HG03196 (cell line): ENCODE data around the gene AKR7A3.
"Not testable (repeated sequence)": the region's sequence is repeated elsewhere in the genome, so short reads cannot be mapped to it uniquely, and the experiment has no call there.

ENCODE experiments used
- ATAC-seq: cut with Tn5 transposase; IDR thresholded peaks from one replicate; pipeline ENCODE4 v1.9.1; 2021; ENCODE audit not compliant: unreplicated experiment

The AKR7A3 gene

DNA sequence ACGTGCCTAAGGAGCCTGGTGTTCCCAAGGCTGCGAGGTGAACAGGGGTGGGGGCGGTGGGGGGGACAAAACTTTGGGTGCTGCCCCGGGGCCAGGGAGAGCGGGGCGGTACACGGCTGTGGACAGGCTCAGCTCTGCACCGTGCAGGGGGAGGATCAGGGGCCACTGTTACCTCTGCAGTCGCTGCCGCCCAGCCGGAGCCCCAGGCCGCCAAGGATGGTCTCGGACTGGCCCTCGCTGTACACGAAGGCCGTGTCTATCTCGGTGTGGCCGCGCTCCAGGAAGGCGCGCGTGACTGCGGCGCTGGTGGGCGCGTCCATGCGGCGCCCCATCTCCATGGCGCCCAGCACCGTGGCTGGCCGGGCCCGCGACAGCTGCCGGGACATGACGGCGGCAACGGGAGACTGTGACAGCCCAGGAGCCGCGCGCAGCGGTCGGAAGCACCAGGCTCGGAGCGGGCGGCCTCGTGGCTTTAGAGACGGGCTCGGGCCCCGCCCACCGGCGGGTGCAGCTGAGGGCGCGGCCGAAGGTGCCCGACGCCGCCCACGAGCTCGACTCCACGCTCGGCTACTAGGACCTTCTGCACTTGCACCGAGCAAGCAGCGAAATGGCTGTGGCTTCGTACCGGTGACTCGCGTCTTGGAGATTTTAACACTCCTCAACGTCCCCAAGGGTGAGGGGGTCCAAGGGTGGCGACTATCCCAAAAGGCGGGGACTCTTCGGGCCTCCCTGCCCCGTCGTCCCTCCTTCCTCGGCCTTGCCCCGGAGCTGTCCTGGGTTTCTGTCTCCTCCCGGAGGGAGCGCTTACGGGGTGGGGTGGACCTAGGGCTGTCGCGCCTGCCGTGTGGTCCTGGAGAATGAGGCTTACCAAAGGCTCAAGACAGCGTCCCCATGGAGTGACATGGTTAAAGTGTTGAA is at the start of gene AKR7A3:
Gene AKR7A3, minus strand, starts transcription at position 447 of the 918 bp plus-strand sequence. Its CDS starts 61 bp downstream, at position 386.
- not testable (repeated sequence) for ATAC-seq

DNA sequence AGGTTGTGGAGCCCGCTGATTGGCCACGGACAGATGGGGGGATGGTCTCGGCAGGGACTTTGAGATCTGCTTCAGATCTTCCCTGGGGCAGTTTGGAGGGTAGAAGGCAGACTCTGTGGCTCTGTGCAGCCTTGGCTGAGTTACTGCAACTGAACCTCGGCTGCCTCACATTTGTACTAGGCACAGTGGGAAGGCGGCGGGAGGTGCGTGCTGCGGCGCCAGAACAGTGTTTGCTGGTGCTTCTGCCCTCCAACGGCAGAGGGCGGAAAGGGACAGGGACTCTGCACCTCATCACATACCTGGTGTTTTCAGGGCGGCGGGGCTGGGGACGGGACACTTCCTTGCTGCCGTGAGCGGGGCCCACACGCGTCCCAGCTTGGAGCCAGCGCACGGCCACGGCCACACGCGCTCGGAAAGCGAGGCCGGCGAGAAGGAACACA is 49.8 kb upstream of the AKR7A3 start:
- ATAC-seq: no peak

DNA sequence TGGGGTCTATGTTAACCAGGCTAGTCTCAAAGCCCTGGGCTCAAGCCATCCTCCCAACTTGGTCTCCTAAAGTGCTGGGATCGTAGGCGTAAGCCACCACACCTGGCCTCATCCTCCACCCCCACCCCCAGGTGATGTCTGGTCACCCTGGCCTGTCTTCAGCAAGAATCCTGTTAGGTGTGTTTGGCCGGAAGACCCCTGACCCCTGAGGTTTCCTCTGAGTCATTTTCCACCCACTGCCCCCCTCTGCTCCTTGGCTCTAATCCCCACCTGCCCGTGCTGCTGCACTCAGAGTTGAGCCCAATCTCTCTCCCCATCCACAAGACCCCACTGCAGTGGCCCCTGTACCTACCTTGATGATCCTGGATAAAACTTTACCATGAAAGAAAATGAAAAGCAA is 48.7 kb upstream of the AKR7A3 start:
- no peak for ATAC-seq

GRCh38 chr1:19336543-19336942 is 48.0 kb upstream of the AKR7A3 start:
- ATAC-seq: no peak

GRCh38 chr1:19333587-19334354 is 45.2 kb upstream of the AKR7A3 start:
- no peak for ATAC-seq

GRCh38 chr1:19332832-19333231 is 44.3 kb upstream of the AKR7A3 start:
- ATAC-seq: no peak

DNA sequence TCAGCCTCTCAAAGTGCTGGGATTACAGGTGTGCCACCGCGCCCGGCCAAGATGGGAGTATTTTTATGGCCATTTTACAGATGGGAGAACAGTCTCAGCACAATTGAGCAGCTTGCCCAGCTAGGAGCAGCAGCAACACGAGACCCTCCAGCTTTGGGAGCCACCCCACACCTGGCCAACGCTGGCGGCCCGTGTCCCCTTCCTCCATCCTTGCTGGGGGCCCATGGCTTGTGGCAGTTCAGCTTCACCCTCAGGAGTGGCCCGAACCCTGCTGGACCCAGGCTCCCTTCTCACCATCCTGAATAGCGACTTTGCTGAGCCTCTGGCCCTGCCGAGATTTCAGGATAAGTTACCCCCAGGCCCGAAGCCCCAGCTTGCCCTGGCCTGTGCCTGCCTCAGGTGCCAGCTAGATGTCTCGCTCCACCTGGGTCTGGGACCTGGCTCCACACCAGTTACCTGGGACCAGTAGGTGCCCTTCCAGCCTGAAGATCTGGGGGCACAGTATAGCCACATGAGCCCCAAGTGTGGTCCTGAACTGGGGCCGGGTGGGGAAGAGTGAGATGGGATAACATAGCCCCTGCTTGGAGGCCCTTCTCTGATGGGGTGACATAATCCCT is 42.8 kb upstream of the AKR7A3 start:
- ATAC-seq: no peak

DNA sequence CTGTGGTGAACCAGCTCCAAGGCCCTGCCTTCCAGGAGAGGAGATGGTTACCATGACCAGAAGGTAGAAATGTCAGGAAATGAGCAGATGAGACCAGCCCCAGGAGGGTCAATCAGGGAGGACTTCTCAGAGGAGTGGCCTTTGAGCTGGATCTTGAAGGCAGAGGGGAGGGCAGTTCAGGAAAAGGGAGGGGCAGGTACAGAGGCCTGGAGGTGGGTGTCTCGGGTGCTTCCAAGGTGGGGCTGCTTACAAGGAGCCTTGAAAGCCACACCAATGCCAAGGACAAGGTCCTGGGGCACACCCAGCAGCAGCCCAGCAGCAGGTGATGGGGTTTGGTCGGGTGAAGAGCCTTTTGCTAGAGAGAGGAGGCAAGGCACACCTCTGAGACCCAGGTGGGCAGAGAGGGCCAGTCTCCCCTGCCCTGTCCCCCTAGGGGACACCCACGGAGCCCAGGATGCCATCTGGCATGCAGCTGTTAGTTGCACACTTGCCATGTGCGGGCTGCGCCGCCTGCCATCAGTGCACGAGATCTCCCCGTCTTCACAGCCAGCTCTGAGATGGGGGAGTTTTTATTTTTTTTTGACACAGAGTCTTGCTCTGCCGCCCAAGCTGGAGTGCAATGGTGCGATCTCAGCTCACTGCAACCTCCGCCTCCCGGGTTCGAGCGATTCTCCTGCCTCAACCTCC is 42.0 kb upstream of the AKR7A3 start:
- ATAC-seq: no peak

DNA sequence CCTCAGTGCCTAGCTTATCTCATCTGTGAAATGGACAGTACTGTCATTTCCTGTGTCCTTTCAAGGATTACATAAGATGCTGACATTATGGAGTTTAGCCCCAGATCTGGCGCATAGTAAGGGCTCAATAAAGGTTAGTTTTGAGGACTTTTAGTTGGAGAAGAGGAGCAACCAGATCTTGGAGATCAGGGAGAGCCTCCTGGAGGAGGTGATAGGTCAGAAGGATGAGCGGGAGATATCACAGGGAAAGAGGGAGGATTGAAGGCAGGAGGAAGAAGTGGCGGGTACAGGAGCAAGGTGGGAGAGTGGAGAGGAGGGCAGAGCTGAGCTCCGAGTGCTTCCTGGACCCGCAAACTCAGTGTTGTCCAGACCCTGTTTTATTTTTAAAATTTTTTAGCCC is 41.0 kb upstream of the AKR7A3 start:
- no peak for ATAC-seq

- ATAC-seq: no peak
Observed at GRCh38 chr1:19329188-19329587, 40.6 kb upstream of the AKR7A3 start.

- no peak for ATAC-seq
Observed at GRCh38 chr1:19328486-19328885, 39.9 kb upstream of the AKR7A3 start.

DNA sequence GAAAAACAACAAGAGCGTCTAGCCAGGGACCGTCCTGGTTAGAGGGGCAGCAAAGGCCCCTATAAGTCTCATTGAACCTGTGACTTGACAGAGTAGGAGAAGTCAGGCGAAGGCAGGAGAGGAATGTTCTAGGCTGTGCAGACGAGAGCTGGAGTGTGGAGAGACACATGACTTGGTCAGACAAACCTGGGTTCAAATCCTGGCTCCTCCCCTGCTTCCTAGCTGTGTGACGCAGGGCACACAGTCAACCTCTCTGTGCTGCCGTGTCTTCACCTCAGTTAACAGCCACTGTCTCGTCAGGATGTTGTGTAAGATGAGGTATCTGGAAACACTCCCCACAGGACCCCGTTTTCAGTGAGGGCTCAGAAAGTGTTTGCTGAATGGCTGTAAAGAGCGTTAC is 39.2 kb upstream of the AKR7A3 start:
- no peak for ATAC-seq

DNA sequence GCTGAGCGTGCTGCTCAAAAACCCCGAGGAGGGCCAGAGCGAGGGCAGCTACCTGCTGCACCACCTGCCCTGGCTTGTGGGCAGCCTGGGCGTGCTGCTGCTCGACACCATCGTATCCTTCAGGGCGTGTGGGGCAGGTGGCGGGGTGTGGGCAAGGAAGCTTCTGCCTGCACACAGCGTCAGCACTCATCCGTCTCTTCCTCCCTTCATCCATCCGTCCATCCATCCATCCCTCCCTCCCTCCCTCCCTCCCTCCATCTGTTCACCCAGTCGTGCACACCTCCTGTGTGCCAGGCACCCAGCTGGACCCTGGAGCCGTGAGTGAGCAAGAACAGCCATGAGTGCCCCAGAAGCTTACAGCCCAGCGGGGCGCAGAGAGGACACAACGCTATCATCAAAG is 38.7 kb upstream of the AKR7A3 start:
- ATAC-seq: no peak

GRCh38 chr1:19326748-19327065 is 38.1 kb upstream of the AKR7A3 start:
- no peak for ATAC-seq

DNA sequence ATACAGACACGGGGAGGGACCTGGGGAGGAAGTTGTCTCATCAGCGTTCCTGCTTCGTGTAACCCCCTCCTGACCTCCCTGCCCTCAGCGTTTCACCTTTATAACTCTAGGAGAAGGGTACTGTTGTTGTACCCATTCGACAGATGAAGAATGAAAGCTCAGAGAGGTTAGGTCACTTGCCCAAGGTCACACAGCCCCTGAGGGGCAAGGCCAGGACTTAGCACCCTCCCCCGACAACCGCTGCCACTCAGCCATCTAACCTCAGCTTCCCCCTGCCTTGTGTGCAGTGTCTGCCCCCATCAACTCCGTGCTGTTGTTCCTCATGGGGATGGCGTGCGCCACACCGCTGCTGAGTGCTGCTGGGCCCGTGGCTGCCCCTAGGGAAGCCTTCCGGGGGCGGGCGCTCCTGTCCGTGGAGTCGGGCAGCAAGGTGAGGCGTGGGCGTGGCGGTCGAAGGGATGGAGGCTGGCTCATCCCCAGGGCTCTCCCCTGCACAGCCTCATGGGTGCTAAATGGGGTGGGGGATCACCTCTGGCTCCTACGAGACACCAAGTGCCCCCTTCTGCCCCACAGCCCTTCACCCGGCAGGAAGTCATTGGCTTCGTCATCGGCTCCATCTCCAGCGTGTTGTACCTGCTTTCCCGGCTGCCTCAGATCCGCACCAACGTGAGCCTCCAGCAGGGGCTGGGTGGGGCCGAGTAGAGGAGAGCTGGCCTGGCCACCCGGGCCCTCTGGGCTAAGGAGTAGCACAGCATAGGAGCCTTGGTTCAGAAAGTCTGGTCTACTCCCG is 37.6 kb upstream of the AKR7A3 start:
- ATAC-seq: no peak

- no peak for ATAC-seq
Observed at GRCh38 chr1:19325368-19325957, 36.9 kb upstream of the AKR7A3 start.

GRCh38 chr1:19324665-19324990 is 36.1 kb upstream of the AKR7A3 start:
- no peak for ATAC-seq

- ATAC-seq: no peak
Observed at GRCh38 chr1:19323987-19324664, 35.6 kb upstream of the AKR7A3 start.

- ATAC-seq: no peak
Observed at GRCh38 chr1:19322481-19322880, 33.9 kb upstream of the AKR7A3 start.

DNA sequence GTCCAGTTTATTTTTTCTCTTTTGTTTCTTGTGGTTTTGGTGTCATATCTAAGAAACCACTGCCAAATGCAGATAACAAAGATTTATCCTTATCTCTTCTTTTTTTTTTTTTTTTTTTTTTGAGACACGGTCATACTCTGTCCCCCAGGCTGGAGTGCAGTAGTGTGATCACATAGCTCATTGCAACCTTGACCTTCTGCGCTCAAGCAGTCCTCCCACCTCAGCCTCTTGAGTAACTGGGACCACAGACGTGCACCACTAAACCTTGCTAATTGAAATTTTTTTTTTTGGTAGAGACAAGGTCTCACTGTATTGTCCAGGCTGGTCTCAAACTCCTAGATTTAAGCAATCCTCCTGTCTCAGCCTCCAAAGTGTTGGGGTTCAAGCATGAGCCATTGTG is 32.5 kb upstream of the AKR7A3 start:
- ATAC-seq: no peak
